Kidney (tissue), 14 donors: ENCODE data around the gene EPHA1. TPM values are rescaled to one million over a fixed set of nuclear protein-coding genes. Genes with fewer than 3 reads are reported as not detected.
A peak's percentile ranks its signal among the peaks of the same experiment; 100 is the strongest.

ENCODE experiments used
- DNase-seq, 5 donors: peaks; one replicate each; pipeline ENCODE4 v3.0.0-alpha.2; 2013 to 2020
- FAIRE-seq: peaks from 2 replicates; lab custom pipeline; 2012; peaks lifted over from hg19 to GRCh38; lab: Jason Lieb, UNC
- H3K27ac ChIP-seq, 2 donors: one replicate each; pipeline ENCODE4 v1.7.0; 2013; ENCODE audit warnings: low read depth in 2 of 2, low read length in 2 of 2, inconsistent platforms in 1 of 2
- H3K27me3 ChIP-seq: one replicate; pipeline ENCODE4 v1.7.1; 2013; ENCODE audit warnings: low read length, inconsistent platforms; ENCODE audit not compliant: control insufficient read depth, insufficient read depth
- H3K36me3 ChIP-seq, 3 donors: one replicate each; pipeline versions ENCODE4 v1.7.0 to v1.7.1; 2013; ENCODE audit warnings: low read length in 3 of 3, control low read depth in 1 of 3, inconsistent platforms in 1 of 3; ENCODE audit not compliant: insufficient read depth in 3 of 3, control insufficient read depth in 2 of 3
- H3K4me1 ChIP-seq, 3 donors: one replicate each; pipeline versions ENCODE4 v1.7.0 to v1.7.1; 2013; ENCODE audit warnings: low read length in 3 of 3, inconsistent platforms in 1 of 3, low read depth in 1 of 3; ENCODE audit not compliant: control insufficient read depth in 2 of 3, insufficient read depth in 2 of 3
- H3K4me3 ChIP-seq, 3 donors: one replicate each; pipeline versions ENCODE4 v1.7.0 to v1.8.1; 2013; ENCODE audit warnings: low read length in 3 of 3, control low read depth in 1 of 3, inconsistent platforms in 1 of 3
- H3K9ac ChIP-seq, 3 donors: one replicate each; pipeline versions ENCODE4 v1.7.0 to v1.7.1; 2013; ENCODE audit warnings: low read length in 3 of 3, control low read depth in 1 of 3, inconsistent platforms in 1 of 3
- H3K9me3 ChIP-seq, 3 donors: one replicate each; pipeline versions ENCODE4 v1.7.0 to v1.7.1; 2013; ENCODE audit warnings: low read length in 3 of 3, control low read depth in 1 of 3, inconsistent platforms in 1 of 3; ENCODE audit not compliant: control insufficient read depth in 2 of 3, insufficient read depth in 1 of 3
- intact Hi-C: fragments of 100-400 bp; cut with DNase I; formaldehyde crosslinking; loops from one replicate; pipeline ENCODE4 v1.11.1; 2022
- polyA plus RNA-seq: library from polyadenylated mRNA; stranded (reverse); fragments of 350-450 nt; fragmentation: Illumina TruSeq; extraction: RNeasy Lipid Tissue Mini Kit (QIAGEN cat#74804); gene quantifications from one replicate; pipeline ENCODE4 v1.2.3, GENCODE V29; 2014; ENCODE audit warnings: low read depth, low replicate concordance; ENCODE audit not compliant: insufficient read depth
- total RNA-seq: library from RNA; stranded (reverse); fragmentation: NEBNext Ultra II Directional; extraction: Animal tissue kit (Norgen Biotek cat#: 25700); gene quantifications from one replicate; pipeline ENCODE4 v1.2.1, GENCODE V29; 2021
- TF ChIP-seq, protein P1 (sequence below): IDR thresholded peaks from 3 replicates; pipeline ENCODE4 v1.5.1; 2012; ENCODE audit warnings: mild to moderate bottlenecking, moderate library complexity, borderline replicate concordance; ENCODE audit not compliant: insufficient read depth; ENCODE audit errors: extremely low read depth
- donor health status: control.
- donor health status: control.
- donor health status: control.
- donor health status: control.
- donor health status: control.
- donor health status: DM: yes; HTN: yes; CAD: no.
- donor health status: Normal renal cell carcinoma (clear cell type).

EPHA1 gene
- total and polyA plus RNA-seq, 2 donors from 2014 or later = 6.9 to 22.3 TPM

DNA sequence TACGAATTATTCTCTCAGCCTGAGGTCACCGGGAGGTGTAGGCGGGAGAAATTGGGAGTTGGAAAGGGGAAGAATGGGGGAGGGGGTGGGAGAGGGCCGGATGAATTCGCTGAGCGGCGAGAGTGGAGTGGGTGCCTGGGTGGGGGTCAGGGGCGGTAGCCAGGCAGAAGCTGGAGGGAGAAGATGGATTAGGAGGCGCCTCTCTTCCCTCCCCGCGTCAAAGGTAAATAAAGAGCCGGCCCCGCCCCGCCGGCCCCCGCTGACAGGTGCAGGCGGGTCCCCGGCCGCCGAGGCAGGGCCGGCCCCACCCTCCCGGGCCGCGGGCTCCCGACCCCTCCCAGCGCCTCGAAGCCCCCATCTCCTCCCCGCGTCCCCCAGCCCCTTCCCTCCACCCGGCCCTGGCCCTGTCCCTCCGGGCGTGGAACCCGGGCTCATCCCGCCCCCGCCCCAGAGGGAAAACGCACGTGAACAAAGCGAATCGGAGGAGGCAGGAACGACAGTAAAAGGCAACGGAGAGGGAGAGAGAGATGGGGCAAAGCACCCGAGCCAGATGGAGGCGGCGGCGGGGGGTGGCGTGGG is 47.0 kb downstream of the EPHA1 start:
- H3K4me1 ChIP-seq = peaks cover 0 to 2% (median 0%) of the 10 kb centered on the region in 3 donors
- intact Hi-C loops = no loop called here
- H3K9me3 ChIP-seq = no peaks in the 10 kb centered on the region
- H3K36me3 ChIP-seq = no peaks in the 10 kb centered on the region
- H3K27ac ChIP-seq = no peak overlapping the region
- H3K4me3 ChIP-seq = no peak overlapping the region
- FAIRE-seq (no peak), DNase-seq (peak in 3 of 5 donors; percentile 14 to 58 (median 27))
- no peak overlapping the region for H3K9ac ChIP-seq
- H3K27me3 ChIP-seq = peaks cover 14% of the 10 kb centered on the region
- TF ChIP-seq, protein P1, sequence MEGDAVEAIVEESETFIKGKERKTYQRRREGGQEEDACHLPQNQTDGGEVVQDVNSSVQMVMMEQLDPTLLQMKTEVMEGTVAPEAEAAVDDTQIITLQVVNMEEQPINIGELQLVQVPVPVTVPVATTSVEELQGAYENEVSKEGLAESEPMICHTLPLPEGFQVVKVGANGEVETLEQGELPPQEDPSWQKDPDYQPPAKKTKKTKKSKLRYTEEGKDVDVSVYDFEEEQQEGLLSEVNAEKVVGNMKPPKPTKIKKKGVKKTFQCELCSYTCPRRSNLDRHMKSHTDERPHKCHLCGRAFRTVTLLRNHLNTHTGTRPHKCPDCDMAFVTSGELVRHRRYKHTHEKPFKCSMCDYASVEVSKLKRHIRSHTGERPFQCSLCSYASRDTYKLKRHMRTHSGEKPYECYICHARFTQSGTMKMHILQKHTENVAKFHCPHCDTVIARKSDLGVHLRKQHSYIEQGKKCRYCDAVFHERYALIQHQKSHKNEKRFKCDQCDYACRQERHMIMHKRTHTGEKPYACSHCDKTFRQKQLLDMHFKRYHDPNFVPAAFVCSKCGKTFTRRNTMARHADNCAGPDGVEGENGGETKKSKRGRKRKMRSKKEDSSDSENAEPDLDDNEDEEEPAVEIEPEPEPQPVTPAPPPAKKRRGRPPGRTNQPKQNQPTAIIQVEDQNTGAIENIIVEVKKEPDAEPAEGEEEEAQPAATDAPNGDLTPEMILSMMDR = no peak

DNA sequence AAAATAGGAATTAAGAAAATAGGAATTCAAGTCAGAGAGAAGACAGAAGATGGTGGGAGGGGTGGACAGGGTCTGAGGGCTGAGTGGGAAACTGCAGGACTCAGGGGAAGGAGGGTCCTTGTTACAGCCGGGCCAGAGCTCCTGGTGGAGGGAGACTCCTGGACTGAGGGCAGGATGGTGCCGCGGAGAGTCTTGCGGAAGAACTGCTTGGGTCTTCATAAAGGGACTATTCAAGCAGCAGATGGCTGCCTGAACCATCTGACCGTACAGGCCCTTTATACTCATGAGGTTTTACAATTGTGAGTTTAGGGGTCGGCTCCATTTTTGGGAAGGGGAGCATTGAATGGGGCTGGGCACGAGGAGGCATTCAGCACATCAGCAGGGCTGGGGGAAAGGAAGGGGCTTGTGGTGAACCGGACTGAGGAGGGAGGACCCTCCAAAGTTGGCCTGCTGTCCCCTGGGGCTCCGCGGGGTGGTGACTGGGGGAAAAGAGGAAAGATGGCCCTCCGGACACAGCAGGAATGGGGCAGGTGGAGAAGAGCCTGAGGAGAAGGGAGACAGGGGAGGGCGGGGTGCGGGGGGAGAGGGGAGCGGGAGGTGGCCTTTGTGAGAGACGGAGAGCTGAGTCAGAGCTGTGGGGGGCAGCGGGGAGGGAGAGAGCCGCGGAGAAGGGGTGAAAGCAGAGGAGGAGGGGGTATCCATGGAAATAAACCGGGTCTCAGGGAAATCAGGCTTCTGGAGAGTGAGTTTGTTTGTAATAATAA is 47.7 kb downstream of the EPHA1 start:
- peaks cover 14% of the 10 kb centered on the region for H3K27me3 ChIP-seq
- peak in 2 of 5 donors; percentile 13 to 61 for DNase-seq
- H3K4me1 ChIP-seq = peaks cover 0 to 2% (median 0%) of the 10 kb centered on the region in 3 donors
- no peak overlapping the region for H3K27ac ChIP-seq
- no peak overlapping the region for H3K4me3 ChIP-seq
- no peak overlapping the region for H3K9ac ChIP-seq
- no peak for FAIRE-seq
- H3K9me3 ChIP-seq = no peaks in the 10 kb centered on the region
- TF ChIP-seq, protein P1 = no peak
- intact Hi-C loops = no loop called here
- H3K36me3 ChIP-seq = no peaks in the 10 kb centered on the region

DNA sequence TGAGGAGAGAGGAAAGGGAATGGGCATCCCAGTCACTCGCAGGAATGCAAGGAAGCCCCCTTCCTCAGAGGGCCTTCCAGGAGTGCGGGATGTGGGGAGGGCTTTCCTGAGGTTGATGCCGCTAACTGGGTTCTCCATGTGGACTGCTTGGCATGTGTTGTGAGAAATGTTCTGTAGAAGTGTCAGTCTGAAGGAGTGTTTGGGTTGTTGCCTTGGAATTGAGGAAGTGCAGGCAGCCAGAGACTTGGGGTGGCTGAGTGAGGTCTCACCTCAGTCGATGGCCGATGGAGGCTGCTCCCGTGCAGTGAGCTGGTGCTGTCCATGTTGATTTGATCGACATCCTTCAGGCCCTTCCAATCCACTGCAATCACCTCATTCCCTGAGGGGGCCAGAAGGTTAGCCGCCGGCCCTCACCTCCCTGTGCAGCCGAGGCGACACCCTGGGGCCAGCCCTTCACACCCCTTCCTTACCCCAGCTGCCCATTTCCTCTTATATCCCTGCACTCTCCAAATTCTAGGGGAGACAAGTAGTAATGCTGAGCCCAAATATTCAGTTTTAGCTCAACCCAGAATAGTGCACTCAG is 48.8 kb downstream of the EPHA1 start:
- H3K27me3 ChIP-seq = peaks cover 14% of the 10 kb centered on the region
- H3K9me3 ChIP-seq = no peaks in the 10 kb centered on the region
- DNase-seq = no peak
- no peak for FAIRE-seq
- H3K4me1 ChIP-seq = peaks cover 0 to 2% (median 0%) of the 10 kb centered on the region in 3 donors
- no peak overlapping the region for H3K9ac ChIP-seq
- TF ChIP-seq, protein P1 = no peak
- H3K4me3 ChIP-seq = no peak overlapping the region
- intact Hi-C loops = no loop called here
- no peak overlapping the region for H3K27ac ChIP-seq
- H3K36me3 ChIP-seq = no peaks in the 10 kb centered on the region
